GM12891 (cell line): ENCODE results near the gene SLC66A2.

Experiments used
- PAX5 ChIP-seq: IDR thresholded peaks from 2 replicates; pipeline ENCODE4 v1.6.1; 2011; ENCODE audit warnings: low read length, moderate library complexity, mild to moderate bottlenecking; ENCODE audit not compliant: insufficient read depth, severe bottlenecking
- POLR2A ChIP-seq: IDR thresholded peaks from 2 replicates; pipeline ENCODE4 v1.6.1; 2011; ENCODE audit warnings: low read depth, low read length, control low read depth
- POLR2AphosphoS5 ChIP-seq: IDR thresholded peaks from 2 replicates; pipeline ENCODE4 v1.6.1; 2011; ENCODE audit warnings: low read depth, low read length, control low read depth
- POU2F2 ChIP-seq: IDR thresholded peaks from 2 replicates; pipeline ENCODE4 v1.6.1; 2011; ENCODE audit warnings: low read depth, mild to moderate bottlenecking, control low read depth, low read length, moderate library complexity
- SPI1 ChIP-seq: IDR thresholded peaks from 2 replicates; pipeline ENCODE4 v1.6.1; 2011; ENCODE audit warnings: low read depth, low read length, control low read depth
- TAF1 ChIP-seq: IDR thresholded peaks from 2 replicates; pipeline ENCODE4 v1.6.1; 2011; ENCODE audit warnings: low read depth, low read length, control low read depth

DNA sequence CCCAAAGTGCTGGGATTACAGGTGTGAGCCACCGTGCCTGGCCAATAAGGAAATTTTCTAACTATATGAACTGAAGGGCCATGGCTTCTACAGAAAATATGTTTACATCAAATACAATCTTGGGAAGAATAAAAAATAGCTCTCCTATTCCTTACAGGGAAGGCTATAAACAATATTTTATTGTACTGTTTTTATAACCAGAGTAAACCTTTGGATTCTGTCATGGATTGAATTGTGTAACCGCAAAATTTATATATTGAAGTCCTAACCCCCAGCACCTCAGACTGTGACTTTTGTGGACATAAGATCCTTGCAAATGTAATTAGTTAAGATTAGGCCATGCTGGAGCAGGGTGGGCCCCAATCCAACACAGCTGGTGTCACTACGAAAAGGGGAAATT lies 21.3 kb upstream of the SLC66A2 start:
- TF ChIP-seq POLR2A (no peak), POLR2AphosphoS5 (no peak), PAX5 (no peak), SPI1 (no peak), TAF1 (no peak), POU2F2 (no peak)
